COR-L47 (cell line): Measurements from ENCODE around the gene WWOX.

Experiments
- DNase-seq: peaks from one replicate; lab custom pipeline; 2025; lab: John Stamatoyannopoulos, UW

Gene WWOX

GRCh38 chr16:78300469-78300868, 201.0 kb downstream of the WWOX start:
- DNase-seq: no peak

GRCh38 chr16:78303946-78304345, 204.5 kb downstream of the WWOX start:
- DNase-seq: no peak

- DNase-seq: no peak
These were observed 206.9 kb downstream of the WWOX start for GRCh38 chr16:78306361-78306760.

DNA sequence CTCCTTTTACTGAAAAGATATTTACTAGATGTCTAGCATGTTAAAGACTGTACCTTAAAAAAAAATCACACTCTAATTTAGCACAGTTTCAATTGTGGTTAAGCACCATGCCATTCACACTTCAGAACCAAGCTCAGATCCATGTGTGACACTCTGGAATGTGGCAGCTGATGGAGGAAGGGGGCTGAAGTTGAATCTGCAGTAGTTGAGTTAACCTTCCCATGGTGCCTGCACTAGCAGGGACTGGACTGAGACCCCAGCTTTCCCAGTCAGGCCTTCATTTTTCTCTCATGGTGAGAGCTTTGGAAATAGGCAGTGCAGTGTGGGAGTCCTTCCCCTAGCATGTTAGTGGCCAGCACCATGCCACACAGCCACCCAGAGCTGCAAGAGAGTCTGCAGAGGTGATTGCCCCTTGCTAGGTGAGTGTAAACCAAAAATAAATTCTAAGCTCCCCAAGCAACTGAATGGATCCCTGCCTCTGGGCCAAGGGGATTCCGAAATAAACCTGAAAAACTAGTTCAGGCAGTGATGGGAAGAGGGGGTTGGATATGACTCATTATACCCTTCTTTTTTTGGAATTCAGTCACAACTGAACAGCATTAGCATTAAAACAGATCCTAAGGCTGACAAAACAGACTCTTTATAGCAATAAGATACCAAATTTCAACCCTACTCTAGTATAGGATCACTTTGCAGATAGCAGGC, 208.5 kb downstream of the WWOX start:
- no peak for DNase-seq

DNA sequence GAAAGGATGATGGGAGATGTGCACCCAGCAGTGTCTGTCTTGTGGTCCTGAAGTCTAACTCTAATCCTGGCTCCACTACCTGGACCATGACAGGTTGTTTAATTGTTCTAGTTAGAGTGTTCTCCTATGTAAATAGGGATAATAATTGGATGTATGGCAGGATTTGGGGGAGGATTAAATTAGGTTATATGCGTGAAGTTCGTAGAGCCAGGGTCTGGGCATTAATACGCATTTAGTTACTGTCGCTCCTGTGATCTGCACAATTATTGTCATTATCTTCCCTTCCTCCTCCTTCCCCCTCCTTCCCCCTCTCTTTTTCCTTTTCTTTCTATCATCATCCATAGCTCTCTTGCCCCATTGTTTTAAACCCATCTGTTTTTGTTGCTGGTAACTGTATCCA, 210.3 kb downstream of the WWOX start:
- DNase-seq: no peak

DNA sequence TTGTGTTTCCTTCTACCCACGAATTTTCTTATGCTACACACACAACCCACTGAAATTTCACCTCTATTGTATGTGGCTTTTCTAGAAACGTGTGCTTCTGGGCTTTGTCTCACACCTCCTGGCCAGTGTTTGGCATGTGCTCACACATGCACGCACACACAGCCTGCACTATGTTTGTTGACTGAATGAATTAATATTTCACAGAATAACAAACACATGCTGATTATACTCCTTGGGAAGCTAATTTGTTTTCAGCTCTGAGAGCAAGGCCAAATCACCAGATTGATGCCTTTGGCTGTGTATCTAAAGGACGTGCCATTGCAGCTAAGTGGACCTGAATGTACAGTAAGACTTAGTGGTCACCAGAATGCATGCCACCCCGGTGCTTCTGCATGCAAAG, 210.7 kb downstream of the WWOX start:
- DNase-seq: no peak

DNA sequence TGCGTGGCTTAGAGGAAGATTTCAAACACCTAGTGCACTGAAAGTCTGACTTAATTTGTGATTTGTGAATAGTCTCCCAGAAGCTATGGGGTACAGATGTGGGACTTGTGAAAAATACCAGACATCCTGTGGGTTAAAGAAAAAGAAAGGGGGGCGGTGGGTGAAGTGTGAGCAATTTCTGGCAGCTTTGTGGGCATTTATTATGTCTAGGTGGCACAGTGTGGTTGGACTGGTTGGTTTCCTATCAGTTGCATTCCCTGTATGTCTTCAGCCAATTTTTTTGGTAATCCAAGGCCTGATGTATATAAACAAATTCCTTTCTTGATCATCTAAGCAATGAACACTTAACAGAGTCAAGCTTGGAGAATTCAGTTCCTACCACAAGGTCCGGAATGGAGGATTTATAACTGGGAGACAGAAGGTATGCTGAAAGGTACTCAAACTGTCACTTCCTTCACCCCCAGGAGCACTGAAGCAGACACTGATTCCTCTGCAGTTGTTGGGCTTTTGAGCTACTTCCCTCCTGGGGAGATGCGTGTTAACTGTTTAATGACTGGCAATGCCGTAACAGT, 211.6 kb downstream of the WWOX start:
- DNase-seq: no peak

DNA sequence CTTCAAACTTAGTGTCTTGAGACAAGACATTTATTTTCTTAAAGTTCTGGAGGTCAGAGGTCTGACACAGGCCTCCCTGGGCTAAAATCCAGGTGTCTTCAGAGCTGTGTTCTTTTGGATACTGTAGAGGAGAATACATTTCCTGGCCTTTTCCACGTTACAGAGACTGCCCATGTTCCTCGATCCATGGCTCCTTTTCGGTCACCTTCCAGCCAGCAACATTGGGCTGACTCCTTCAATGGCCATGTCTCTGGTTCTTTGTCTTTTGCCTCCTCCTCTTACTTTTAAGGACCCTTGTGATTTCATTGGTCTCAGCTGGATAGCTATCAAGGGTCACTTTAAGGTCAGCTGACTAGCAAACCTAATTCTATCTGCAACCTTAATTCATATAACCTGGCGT, 212.4 kb downstream of the WWOX start:
- no peak for DNase-seq

DNA sequence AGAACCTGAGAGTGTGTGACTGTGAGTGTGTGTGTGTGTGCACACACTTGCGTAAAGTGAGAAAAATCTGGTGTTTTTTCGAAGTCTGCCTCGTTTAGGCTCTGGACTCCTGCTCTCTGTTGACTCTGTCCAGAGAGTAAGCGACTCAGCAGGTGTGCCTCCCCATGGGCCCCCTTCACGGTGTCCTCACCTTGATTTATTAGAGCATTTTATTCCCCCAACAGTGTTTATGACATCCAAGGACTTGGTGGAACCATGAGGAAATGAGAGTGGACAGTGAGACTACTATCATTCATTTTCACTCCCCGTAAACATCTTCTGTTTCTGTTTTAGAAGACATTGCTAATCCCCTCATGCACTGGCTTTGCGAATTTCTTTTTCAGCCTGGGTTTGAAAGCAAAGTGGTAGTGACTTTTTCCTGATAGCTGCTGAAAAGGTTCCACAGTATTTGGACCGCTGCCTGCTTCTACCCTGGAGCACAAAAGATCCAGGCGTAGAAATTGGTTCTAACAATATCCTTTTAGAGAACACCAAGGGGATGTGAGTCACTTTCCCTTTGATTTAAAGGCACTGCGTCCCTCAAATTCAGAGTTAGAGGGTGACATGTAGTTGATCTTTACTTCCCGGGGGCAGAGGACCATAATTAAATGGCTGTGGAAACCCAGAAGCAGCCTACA, 218.2 kb downstream of the WWOX start:
- no peak for DNase-seq

- DNase-seq: no peak
These were observed 222.3 kb downstream of the WWOX start for GRCh38 chr16:78321620-78322360.

DNA sequence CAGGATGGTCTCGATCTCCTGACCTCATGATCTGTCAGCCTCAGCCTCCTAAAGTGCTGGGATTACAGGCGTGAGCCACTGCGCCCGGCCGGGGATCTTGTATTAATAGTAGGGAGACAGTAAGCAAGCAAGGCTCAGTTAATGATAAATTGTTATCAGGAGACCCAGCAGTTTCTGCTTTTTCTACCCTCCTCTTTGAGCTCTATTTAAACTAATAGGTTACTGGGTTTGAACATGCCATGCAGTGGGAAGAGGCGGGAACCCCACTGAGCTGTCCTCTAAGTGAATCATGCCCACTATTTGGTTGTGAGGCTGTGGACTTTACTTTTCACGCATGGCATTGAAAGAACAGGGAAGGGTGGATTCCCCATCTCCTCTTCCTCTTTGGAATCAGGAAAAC, 223.9 kb downstream of the WWOX start:
- no peak for DNase-seq

GRCh38 chr16:78324649-78325285, 225.3 kb downstream of the WWOX start:
- DNase-seq: no peak

DNA sequence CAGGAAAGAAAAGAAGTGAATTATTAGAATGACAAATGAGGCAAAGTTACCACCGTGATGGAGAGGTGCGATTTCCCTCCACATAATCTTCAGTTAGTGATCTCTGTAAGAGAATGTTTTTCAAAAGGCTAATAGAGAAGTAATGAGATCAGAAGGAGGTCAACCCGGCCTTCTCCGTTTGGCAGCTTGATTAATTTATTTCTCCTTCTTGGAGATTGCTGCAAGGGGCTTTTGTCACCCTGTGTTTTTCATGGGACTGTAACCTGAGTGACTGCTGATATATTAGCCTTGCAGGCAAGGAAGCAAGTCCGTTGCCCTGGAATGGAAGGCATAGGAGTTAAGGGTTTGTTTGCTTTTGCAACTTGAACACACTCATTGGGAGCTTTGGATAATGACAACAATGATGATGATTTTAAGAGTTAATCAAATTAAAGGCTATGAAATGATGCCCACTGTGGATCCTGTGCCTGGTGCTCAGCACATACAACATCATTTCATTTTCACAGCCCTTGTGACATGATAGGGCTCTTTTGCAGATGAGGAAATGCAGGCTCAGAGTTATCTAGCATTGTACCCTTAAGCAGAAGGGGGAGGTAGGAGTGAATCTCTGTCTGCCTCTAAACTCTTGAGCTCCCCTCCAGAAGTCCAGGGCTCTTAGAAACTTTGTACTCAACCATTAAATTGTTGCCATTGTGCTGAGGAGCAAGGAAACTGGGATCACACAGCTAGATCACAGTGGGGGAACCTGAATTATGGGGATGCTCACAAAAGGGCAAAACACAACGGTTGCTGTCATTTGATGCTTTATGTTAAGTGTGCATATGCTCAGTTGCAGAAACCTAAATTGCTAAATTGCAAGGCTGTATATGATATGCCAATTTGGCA, 226.3 kb downstream of the WWOX start:
- no peak for DNase-seq

GRCh38 chr16:78326731-78327130, 227.3 kb downstream of the WWOX start:
- DNase-seq: no peak

DNA sequence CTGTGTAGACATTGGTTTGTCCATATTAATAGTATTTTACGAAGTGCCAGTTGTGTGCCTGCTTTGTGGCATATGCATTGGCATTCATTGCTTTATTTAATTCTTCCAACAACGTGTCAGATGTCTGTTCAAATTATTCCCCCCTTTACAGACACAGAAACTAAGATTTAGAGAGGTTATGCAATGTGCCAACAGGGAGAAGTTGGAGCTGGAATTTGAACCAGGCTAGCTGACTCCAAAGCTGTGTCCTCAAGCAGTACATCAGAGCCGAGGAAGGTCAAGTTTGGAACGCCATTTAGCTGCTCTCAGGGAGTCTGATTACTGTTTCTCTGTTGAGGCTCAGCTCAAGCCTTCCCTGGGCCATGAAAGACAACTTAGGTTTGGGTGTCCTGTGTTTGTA, 232.3 kb downstream of the WWOX start:
- DNase-seq: no peak

DNA sequence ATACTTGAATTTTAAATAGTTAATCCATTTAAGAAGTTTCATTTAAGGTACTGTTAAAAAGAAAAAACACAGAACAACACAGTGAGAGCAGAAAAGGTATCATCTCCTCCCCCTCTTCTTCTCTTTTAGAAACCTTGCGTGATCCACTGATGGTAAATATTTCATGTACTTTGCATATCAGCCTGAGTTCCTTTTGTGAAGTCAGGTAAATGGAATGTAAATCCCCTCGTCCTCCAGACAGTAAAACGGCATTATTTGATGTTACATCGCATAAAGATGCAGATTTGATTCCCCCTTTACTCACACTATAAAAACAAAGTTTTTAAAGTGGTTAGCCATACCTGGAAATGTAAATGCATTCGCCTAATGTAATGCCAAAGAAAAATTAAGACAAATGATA, 234.4 kb downstream of the WWOX start:
- DNase-seq: no peak

GRCh38 chr16:78340590-78340989, 241.1 kb downstream of the WWOX start:
- DNase-seq: no peak

- no peak for DNase-seq
These were observed 248.6 kb downstream of the WWOX start for GRCh38 chr16:78348068-78348467.

- no peak for DNase-seq
These were observed 249.4 kb downstream of the WWOX start for GRCh38 chr16:78348886-78349285.

DNA sequence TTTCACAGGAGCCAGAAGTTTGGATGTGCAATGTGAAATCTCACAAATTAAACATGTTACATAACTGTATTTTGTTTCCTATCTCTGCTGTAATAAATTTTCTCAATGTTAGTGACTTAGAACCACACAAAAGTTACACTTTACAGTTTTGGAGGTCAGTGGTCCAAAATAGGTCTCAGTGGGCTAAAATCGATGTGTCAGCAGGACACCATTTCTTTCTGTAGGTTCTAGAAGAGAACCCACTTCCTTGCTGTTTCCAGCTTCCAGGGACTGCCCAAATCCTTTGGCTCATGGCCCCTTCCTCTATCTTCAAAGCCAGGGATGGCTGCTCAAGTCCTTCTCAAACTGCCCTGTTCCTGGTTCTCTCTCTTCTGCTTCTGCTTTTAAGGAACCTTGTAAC, 252.7 kb downstream of the WWOX start:
- no peak for DNase-seq

DNA sequence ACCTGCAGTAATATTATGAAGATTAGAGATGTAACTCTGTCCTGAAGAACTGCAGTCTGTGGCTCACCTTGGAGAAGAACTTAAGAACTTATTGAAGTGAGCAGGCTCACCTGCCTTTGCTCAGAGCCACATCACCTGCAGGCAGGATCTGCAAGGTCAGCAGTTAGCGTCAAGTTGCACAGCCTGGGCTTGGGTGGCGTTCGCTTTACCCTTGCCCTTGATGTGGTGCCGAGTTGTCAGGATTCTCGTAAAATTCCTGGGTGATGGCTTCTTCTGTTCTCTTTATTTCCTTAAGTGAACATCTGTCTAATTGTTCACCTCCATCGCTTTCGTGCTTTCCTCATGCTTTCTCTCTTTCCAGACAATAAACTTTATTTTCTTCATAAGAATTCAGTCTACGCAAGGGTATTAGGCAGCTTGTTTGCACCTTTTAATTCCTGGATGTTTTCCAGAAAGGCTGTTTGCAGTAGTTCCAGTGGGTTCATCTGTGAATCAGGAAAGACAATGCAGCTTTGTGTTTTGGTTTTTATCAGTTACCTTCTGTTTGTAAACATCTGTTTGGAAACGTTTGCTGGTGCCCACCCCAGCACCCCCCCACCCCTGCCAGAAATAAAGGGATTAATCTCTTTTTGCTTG, 254.3 kb downstream of the WWOX start:
- DNase-seq: no peak
